NCI-H146 treated with DMSO at 0.1 percent for 48 hours (cell line): ENCODE measurements around the gene ELAVL2.

Experiments
- DNase-seq: peaks from one replicate; lab custom pipeline; 2025; ENCODE audit not compliant: unreplicated experiment; lab: John Stamatoyannopoulos, UW

The ELAVL2 gene

GRCh38 chr9:23771746-23772384 lies 54.2 kb downstream of the ELAVL2 start:
- no peak for DNase-seq

- no peak for DNase-seq
Observed at GRCh38 chr9:23769307-23769935, 56.6 kb downstream of the ELAVL2 start.

GRCh38 chr9:23768861-23769260 lies 57.2 kb downstream of the ELAVL2 start:
- DNase-seq = no peak

GRCh38 chr9:23766613-23767012 lies 59.4 kb downstream of the ELAVL2 start:
- DNase-seq = no peak

GRCh38 chr9:23765561-23765960 lies 60.5 kb downstream of the ELAVL2 start:
- no peak for DNase-seq

- DNase-seq = no peak
Observed at GRCh38 chr9:23764219-23764618, 61.8 kb downstream of the ELAVL2 start.

- DNase-seq = no peak
Observed at GRCh38 chr9:23754551-23754950, 71.5 kb downstream of the ELAVL2 start.

- DNase-seq = no peak
Observed at GRCh38 chr9:23752859-23753258, 73.2 kb downstream of the ELAVL2 start.

- no peak for DNase-seq
Observed at GRCh38 chr9:23751633-23752032, 74.4 kb downstream of the ELAVL2 start.

GRCh38 chr9:23750808-23751207 lies 75.2 kb downstream of the ELAVL2 start:
- no peak for DNase-seq

- no peak for DNase-seq
Observed at GRCh38 chr9:23747088-23748075, 78.7 kb downstream of the ELAVL2 start.

- no peak for DNase-seq
Observed at GRCh38 chr9:23746317-23746716, 79.7 kb downstream of the ELAVL2 start.

GRCh38 chr9:23743036-23743435 lies 83.0 kb downstream of the ELAVL2 start:
- DNase-seq = no peak

- no peak for DNase-seq
Observed at GRCh38 chr9:23741351-23741750, 84.7 kb downstream of the ELAVL2 start.

- DNase-seq = no peak
Observed at GRCh38 chr9:23740531-23740930, 85.5 kb downstream of the ELAVL2 start.

GRCh38 chr9:23739753-23740152 lies 86.3 kb downstream of the ELAVL2 start:
- DNase-seq = no peak

GRCh38 chr9:23736293-23736692 lies 89.7 kb downstream of the ELAVL2 start:
- DNase-seq = no peak

GRCh38 chr9:23733495-23734078 lies 92.5 kb downstream of the ELAVL2 start:
- DNase-seq = no peak

GRCh38 chr9:23731353-23731752 lies 94.7 kb downstream of the ELAVL2 start:
- no peak for DNase-seq

GRCh38 chr9:23730364-23730763 lies 95.7 kb downstream of the ELAVL2 start:
- DNase-seq = no peak

- DNase-seq = no peak
Observed at GRCh38 chr9:23728736-23729135, 97.3 kb downstream of the ELAVL2 start.
